RWPE1 (cell line): ENCODE data around the gene PVALB.

Experiments
- CTCF ChIA-PET: fragments of 350-600 bp; sonication (Branson Sonifier 250); formaldehyde crosslinking; extraction: SDS; loops from one replicate; lab custom pipeline; 2021; lab: Yijun Ruan, JAX
- POLR2A ChIA-PET: fragments of 400-600 bp; formaldehyde crosslinking; extraction: SDS; loops from one replicate; lab custom pipeline; 2020; ENCODE audit warnings: antibody characterized with exemption; ENCODE audit not compliant: low non-redundant PET; lab: Yijun Ruan, JAX
- DNase-seq: peaks from one replicate; pipeline ENCODE4 v3.0.0; 2012; ENCODE audit warnings: low spot score
- H3K27ac ChIP-seq: fragments of 450-650 bp; 2 replicates; pipeline ENCODE4 v1.5.1; 2017
- TF ChIP-seq, protein P1 (sequence below): fragments of 450-650 bp; conservative IDR thresholded peaks from 2 replicates; pipeline ENCODE4 v1.5.1; 2017; ENCODE audit warnings: low read depth, mild to moderate bottlenecking

Gene PVALB

GRCh38 chr22:36764060-36764459, 52.8 kb downstream of the PVALB start:
- DNase-seq: no peak
- CTCF ChIA-PET: no interaction called here
- POLR2A ChIA-PET: no interaction called here
- peak overlapping the region; percentile 91 for H3K27ac ChIP-seq
- TF ChIP-seq, protein P1, sequence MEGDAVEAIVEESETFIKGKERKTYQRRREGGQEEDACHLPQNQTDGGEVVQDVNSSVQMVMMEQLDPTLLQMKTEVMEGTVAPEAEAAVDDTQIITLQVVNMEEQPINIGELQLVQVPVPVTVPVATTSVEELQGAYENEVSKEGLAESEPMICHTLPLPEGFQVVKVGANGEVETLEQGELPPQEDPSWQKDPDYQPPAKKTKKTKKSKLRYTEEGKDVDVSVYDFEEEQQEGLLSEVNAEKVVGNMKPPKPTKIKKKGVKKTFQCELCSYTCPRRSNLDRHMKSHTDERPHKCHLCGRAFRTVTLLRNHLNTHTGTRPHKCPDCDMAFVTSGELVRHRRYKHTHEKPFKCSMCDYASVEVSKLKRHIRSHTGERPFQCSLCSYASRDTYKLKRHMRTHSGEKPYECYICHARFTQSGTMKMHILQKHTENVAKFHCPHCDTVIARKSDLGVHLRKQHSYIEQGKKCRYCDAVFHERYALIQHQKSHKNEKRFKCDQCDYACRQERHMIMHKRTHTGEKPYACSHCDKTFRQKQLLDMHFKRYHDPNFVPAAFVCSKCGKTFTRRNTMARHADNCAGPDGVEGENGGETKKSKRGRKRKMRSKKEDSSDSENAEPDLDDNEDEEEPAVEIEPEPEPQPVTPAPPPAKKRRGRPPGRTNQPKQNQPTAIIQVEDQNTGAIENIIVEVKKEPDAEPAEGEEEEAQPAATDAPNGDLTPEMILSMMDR: no peak

GRCh38 chr22:36763576-36763975, 53.3 kb downstream of the PVALB start:
- CTCF ChIA-PET: no interaction called here
- POLR2A ChIA-PET: no interaction called here
- peak overlapping the region; percentile 91 for H3K27ac ChIP-seq
- DNase-seq: peak; percentile 66
- TF ChIP-seq, protein P1: no peak

GRCh38 chr22:36762687-36763260, 54.1 kb downstream of the PVALB start:
- H3K27ac ChIP-seq: peak overlapping the region; percentile 91
- ChIA-PET CTCF (no interaction called here), POLR2A (no interaction called here)
- no peak for DNase-seq
- TF ChIP-seq, protein P1: no peak

- CTCF ChIA-PET: interaction anchor here (0.6 kb wide), 2 partner anchors 95 to 405 kb away, joined by 3 to 4 read pairs; no protein-coding TSS in a partner anchor
- TF ChIP-seq, protein P1: no peak
- POLR2A ChIA-PET: no interaction called here
- no peak for DNase-seq
- peak overlapping the region; percentile 91 for H3K27ac ChIP-seq
These were observed 55.1 kb downstream of the PVALB start for GRCh38 chr22:36761553-36762240.

DNA sequence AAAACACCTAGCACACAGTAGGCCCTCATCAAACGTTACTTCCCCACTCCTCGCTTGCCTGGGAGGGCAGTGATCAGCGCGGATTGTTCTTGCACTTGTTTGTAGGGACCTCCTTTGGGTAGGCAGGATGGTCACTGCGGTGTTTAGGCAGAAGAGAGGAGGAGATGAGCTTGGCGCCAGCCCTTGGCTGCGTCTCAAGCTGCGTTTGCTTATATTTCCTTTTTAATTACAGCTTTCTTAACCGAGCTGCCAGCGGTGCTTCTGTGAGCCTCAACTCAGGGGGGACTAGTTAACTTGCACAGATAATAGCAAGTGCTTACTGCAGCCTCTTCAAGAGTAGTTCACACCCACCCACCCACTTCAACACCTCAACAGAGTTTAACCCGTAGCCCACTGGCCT, 56.0 kb downstream of the PVALB start:
- POLR2A ChIA-PET: no interaction called here
- H3K27ac ChIP-seq: no peak overlapping the region
- DNase-seq: no peak
- TF ChIP-seq, protein P1: no peak
- CTCF ChIA-PET: interaction anchor here (0.6 kb wide), 1 partner anchor 96 kb away, joined by 3 read pairs; no protein-coding TSS in a partner anchor

DNA sequence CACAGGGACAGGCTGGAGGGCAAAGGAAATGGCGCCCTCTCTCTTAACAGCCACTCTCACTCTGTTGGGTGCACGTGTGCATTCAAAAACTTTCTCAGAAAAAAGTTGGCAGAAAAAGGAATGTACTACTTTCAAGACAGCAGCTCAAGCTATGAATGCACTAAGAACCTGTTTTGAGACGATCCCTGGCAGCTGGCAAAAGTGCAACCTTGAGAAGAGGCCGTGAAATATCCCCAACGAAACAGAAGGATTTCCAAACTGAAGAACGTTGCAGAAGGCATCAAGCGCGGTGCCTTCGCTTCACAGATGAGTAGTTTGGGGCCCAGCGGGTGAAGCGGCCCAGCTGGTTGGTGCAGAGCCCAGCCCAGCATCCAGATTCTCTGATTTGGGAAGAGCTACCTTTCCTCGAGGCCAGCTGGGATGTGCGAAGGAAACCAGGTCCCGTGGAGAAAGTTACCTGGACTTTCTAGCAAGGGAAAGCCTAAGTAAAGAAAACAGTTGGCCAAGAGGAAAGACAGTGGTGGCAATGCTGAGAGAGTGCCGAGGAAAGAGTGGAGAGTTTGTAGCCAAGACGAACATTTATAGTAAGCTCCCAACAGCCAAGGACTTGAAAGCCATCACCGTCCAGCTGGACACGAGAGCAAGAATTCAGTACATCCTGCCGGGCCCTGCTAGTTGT, 57.2 kb downstream of the PVALB start:
- CTCF ChIA-PET: no interaction called here
- no peak overlapping the region for H3K27ac ChIP-seq
- TF ChIP-seq, protein P1: no peak
- no peak for DNase-seq
- POLR2A ChIA-PET: no interaction called here
